Parathyroid adenoma (tissue), 2 donors: ENCODE measurements around the gene PIM1.

Experiments used
- H2AFZ ChIP-seq: fragments of 300-600 bp; sonication (generic); one replicate; pipeline ENCODE4 v1.7.0; 2017; ENCODE audit warnings: antibody characterized with exemption, mild to moderate bottlenecking
- H3K27ac ChIP-seq: fragments of 300-600 bp; sonication (generic); one replicate; pipeline ENCODE4 v1.7.0; 2017
- H3K27me3 ChIP-seq: fragments of 300-600 bp; sonication (generic); one replicate; pipeline ENCODE4 v1.7.0; 2017; ENCODE audit warnings: low read length; ENCODE audit not compliant: control insufficient read depth, insufficient read depth
- H3K36me3 ChIP-seq: fragments of 300-600 bp; sonication (generic); one replicate; pipeline ENCODE4 v1.7.0; 2017; ENCODE audit warnings: low read length; ENCODE audit not compliant: control insufficient read depth, insufficient read depth
- H3K4me1 ChIP-seq: fragments of 300-600 bp; sonication (generic); one replicate; pipeline ENCODE4 v1.7.0; 2017; ENCODE audit warnings: control low read depth
- H3K4me2 ChIP-seq: fragments of 300-600 bp; sonication (generic); one replicate; pipeline ENCODE4 v1.7.0; 2017; ENCODE audit warnings: low read length
- H3K4me3 ChIP-seq: fragments of 300-600 bp; sonication (generic); one replicate; pipeline ENCODE4 v1.7.0; 2017; ENCODE audit warnings: low read depth, low read length
- H3K79me2 ChIP-seq: fragments of 300-600 bp; sonication (generic); one replicate; pipeline ENCODE4 v1.7.0; 2017; ENCODE audit warnings: control low read depth
- H3K9ac ChIP-seq: fragments of 300-600 bp; sonication (generic); one replicate; pipeline ENCODE4 v1.7.0; 2017; ENCODE audit warnings: mild to moderate bottlenecking
- H3K9me3 ChIP-seq: fragments of 300-600 bp; sonication (generic); one replicate; pipeline ENCODE4 v1.7.0; 2017; ENCODE audit warnings: low read length; ENCODE audit not compliant: control insufficient read depth
- CTCF ChIP-seq: fragments of 300-600 bp; sonication (generic); IDR thresholded peaks from one replicate; pipeline ENCODE4 v1.7.0; 2017; ENCODE audit warnings: antibody characterized with exemption, mild to moderate bottlenecking
- donor health status: primary hyperparathyroidism.

The PIM1 gene

GRCh38 chr6:37134396-37135191 lies 35.4 kb upstream of the PIM1 start:
- no peaks in the 10 kb centered on the region for H3K27me3 ChIP-seq

GRCh38 chr6:37135835-37136694 lies 33.9 kb upstream of the PIM1 start:
- Histone ChIP-seq H3K4me2 (no peak overlapping the region), H3K9me3 (no peaks in the 10 kb centered on the region), H3K4me3 (no peak overlapping the region), H3K27ac (no peak overlapping the region), H3K4me1 (peaks cover under 1% of the 10 kb centered on the region), H2AFZ (no peak overlapping the region), H3K27me3 (no peaks in the 10 kb centered on the region), H3K79me2 (no peaks in the 10 kb centered on the region), H3K36me3 (no peaks in the 10 kb centered on the region), H3K9ac (no peak overlapping the region)
- TF ChIP-seq CTCF, result no peak

More at GRCh38 chr6:37134396-37135191, 35.4 kb upstream of the PIM1 start:
- H3K9me3 ChIP-seq, result no peaks in the 10 kb centered on the region
- no peak overlapping the region for H2AFZ ChIP-seq
- H3K79me2 ChIP-seq, result no peaks in the 10 kb centered on the region
- H3K27ac ChIP-seq, result no peak overlapping the region
- H3K9ac ChIP-seq, result no peak overlapping the region
- H3K36me3 ChIP-seq, result no peaks in the 10 kb centered on the region
- no peak for TF ChIP-seq CTCF
- no peak overlapping the region for H3K4me3 ChIP-seq
- no peaks in the 10 kb centered on the region for H3K4me1 ChIP-seq
- no peak overlapping the region for H3K4me2 ChIP-seq

- no peaks in the 10 kb centered on the region for H3K27me3 ChIP-seq
- H3K9ac ChIP-seq, result no peak overlapping the region
- no peaks in the 10 kb centered on the region for H3K79me2 ChIP-seq
- peaks cover 5% of the 10 kb centered on the region for H3K4me1 ChIP-seq
- H3K9me3 ChIP-seq, result no peaks in the 10 kb centered on the region
- H2AFZ ChIP-seq, result no peak overlapping the region
- H3K36me3 ChIP-seq, result no peaks in the 10 kb centered on the region
- H3K27ac ChIP-seq, result no peak overlapping the region
- H3K4me2 ChIP-seq, result no peak overlapping the region
- no peak overlapping the region for H3K4me3 ChIP-seq
- TF ChIP-seq CTCF, result no peak
Measured at GRCh38 chr6:37136821-37137200, 33.1 kb upstream of the PIM1 start.

- H3K79me2 ChIP-seq, result no peaks in the 10 kb centered on the region
- H3K4me3 ChIP-seq, result no peak overlapping the region
- no peak overlapping the region for H3K4me2 ChIP-seq
- no peaks in the 10 kb centered on the region for H3K27me3 ChIP-seq
- no peak overlapping the region for H3K27ac ChIP-seq
- no peak overlapping the region for H3K9ac ChIP-seq
- no peaks in the 10 kb centered on the region for H3K9me3 ChIP-seq
- H2AFZ ChIP-seq, result peak overlapping the region; percentile 42
- TF ChIP-seq CTCF, result no peak
- H3K4me1 ChIP-seq, result peaks cover 7% of the 10 kb centered on the region
- no peaks in the 10 kb centered on the region for H3K36me3 ChIP-seq
Measured at GRCh38 chr6:37137201-37138090, 32.5 kb upstream of the PIM1 start.
